ENCODE measurements around the gene HMBS.
"Not testable (repeated sequence)": the region's sequence is repeated elsewhere in the genome, so short reads cannot be mapped to it uniquely, and the experiment has no call there.

HMBS gene

GRCh38 chr11:119126675-119127268 lies 42.1 kb downstream of the HMBS start:
- no peaks in the 10 kb centered on the region for H3F3A ChIP-seq (ENCODE audit: insufficient read depth, low read length)
- TF ChIP-seq EZH2 (IDR thresholded peaks at IDR 0.05; ENCODE audit: borderline replicate concordance, low read length) = no peak
- TF ChIP-seq CTCF (IDR thresholded peaks at IDR 0.05; ENCODE audit: low read length) = no peak
- H3K36me3 ChIP-seq (ENCODE audit: insufficient read depth, low read length) = peaks cover 17% of the 10 kb centered on the region
- no peak overlapping the region for H3K4me2 ChIP-seq (ENCODE audit: low read length)
- peak overlapping the region; percentile 12 for H3K27ac ChIP-seq (ENCODE audit: low read depth, low read length, poor library complexity, severe bottlenecking)
- H3K9ac ChIP-seq (ENCODE audit: low read length) = no peak overlapping the region
- H2AFZ ChIP-seq (ENCODE audit: low read length) = no peak overlapping the region
- no peaks in the 10 kb centered on the region for H3K27me3 ChIP-seq (ENCODE audit: insufficient read depth, low read length)
- H4K20me1 ChIP-seq (ENCODE audit: insufficient read depth, low read length) = no peaks in the 10 kb centered on the region
- H3K79me2 ChIP-seq (ENCODE audit: insufficient read depth, low read length) = peaks cover 4% of the 10 kb centered on the region
- no peaks in the 10 kb centered on the region for H3K9me3 ChIP-seq (ENCODE audit: low read length)
- H3K4me1 ChIP-seq (ENCODE audit: insufficient read depth, low read length, severe bottlenecking) = peaks cover 13% of the 10 kb centered on the region
- no peak overlapping the region for H3K4me3 ChIP-seq (ENCODE audit: low read depth, low read length, poor library complexity, severe bottlenecking)
- H3K9me2 ChIP-seq (ENCODE audit: low read depth, low read length) = no peaks in the 10 kb centered on the region

- Histone ChIP-seq H3K4me3 (ENCODE audit: low read depth, low read length, poor library complexity, severe bottlenecking) (no peak overlapping the region), H3K27me3 (ENCODE audit: insufficient read depth, low read length) (no peaks in the 10 kb centered on the region), H3K79me2 (ENCODE audit: insufficient read depth, low read length) (no peaks in the 10 kb centered on the region), H2AFZ (ENCODE audit: low read length) (no peak overlapping the region), H3K4me1 (ENCODE audit: insufficient read depth, low read length, severe bottlenecking) (peaks cover 4% of the 10 kb centered on the region), H3K36me3 (ENCODE audit: insufficient read depth, low read length) (peaks cover 34% of the 10 kb centered on the region), H3K9me3 (ENCODE audit: low read length) (no peaks in the 10 kb centered on the region), H3K9ac (ENCODE audit: low read length) (no peak overlapping the region), H4K20me1 (ENCODE audit: insufficient read depth, low read length) (no peaks in the 10 kb centered on the region), H3K4me2 (ENCODE audit: low read length) (no peak overlapping the region), H3K27ac (ENCODE audit: low read depth, low read length, poor library complexity, severe bottlenecking) (no peak overlapping the region), H3K9me2 (ENCODE audit: low read depth, low read length) (no peaks in the 10 kb centered on the region), H3F3A (ENCODE audit: insufficient read depth, low read length) (no peaks in the 10 kb centered on the region)
- TF ChIP-seq EZH2 (IDR thresholded peaks at IDR 0.05; ENCODE audit: borderline replicate concordance, low read length) (no peak), CTCF (IDR thresholded peaks at IDR 0.05; ENCODE audit: low read length) (no peak)
Measured at GRCh38 chr11:119130662-119131061, 46.0 kb downstream of the HMBS start.

- TF ChIP-seq EZH2 (IDR thresholded peaks at IDR 0.05; ENCODE audit: borderline replicate concordance, low read length) (no peak), CTCF (IDR thresholded peaks at IDR 0.05; ENCODE audit: low read length) (peak; percentile 52; the same call in 1 of the 2 replicates)
- H3K27ac ChIP-seq (ENCODE audit: low read depth, low read length, poor library complexity, severe bottlenecking) = no peak overlapping the region
- no peak overlapping the region for H3K4me3 ChIP-seq (ENCODE audit: low read depth, low read length, poor library complexity, severe bottlenecking)
- H3K9ac ChIP-seq (ENCODE audit: low read length) = no peak overlapping the region
- no peaks in the 10 kb centered on the region for H3K9me2 ChIP-seq (ENCODE audit: low read depth, low read length)
- H3K79me2 ChIP-seq (ENCODE audit: insufficient read depth, low read length) = no peaks in the 10 kb centered on the region
- peaks cover 34% of the 10 kb centered on the region for H3K36me3 ChIP-seq (ENCODE audit: insufficient read depth, low read length)
- no peak overlapping the region for H3K4me2 ChIP-seq (ENCODE audit: low read length)
- no peaks in the 10 kb centered on the region for H3K4me1 ChIP-seq (ENCODE audit: insufficient read depth, low read length, severe bottlenecking)
- H2AFZ ChIP-seq (ENCODE audit: low read length) = no peak overlapping the region
- no peaks in the 10 kb centered on the region for H3F3A ChIP-seq (ENCODE audit: insufficient read depth, low read length)
- no peaks in the 10 kb centered on the region for H3K27me3 ChIP-seq (ENCODE audit: insufficient read depth, low read length)
- no peaks in the 10 kb centered on the region for H4K20me1 ChIP-seq (ENCODE audit: insufficient read depth, low read length)
- H3K9me3 ChIP-seq (ENCODE audit: low read length) = no peaks in the 10 kb centered on the region
Measured at GRCh38 chr11:119134389-119134978, 49.8 kb downstream of the HMBS start.

- H3K9me3 ChIP-seq (ENCODE audit: low read length); H3K4me3 ChIP-seq (ENCODE audit: low read depth, low read length, poor library complexity, severe bottlenecking); H3F3A ChIP-seq (ENCODE audit: insufficient read depth, low read length); H4K20me1 ChIP-seq (ENCODE audit: insufficient read depth, low read length); H3K36me3 ChIP-seq (ENCODE audit: insufficient read depth, low read length); H2AFZ ChIP-seq (ENCODE audit: low read length); H3K27ac ChIP-seq (ENCODE audit: low read depth, low read length, poor library complexity, severe bottlenecking); H3K4me2 ChIP-seq (ENCODE audit: low read length); H3K9ac ChIP-seq (ENCODE audit: low read length); H3K27me3 ChIP-seq (ENCODE audit: insufficient read depth, low read length); H3K9me2 ChIP-seq (ENCODE audit: low read depth, low read length); H3K4me1 ChIP-seq (ENCODE audit: insufficient read depth, low read length, severe bottlenecking); H3K79me2 ChIP-seq (ENCODE audit: insufficient read depth, low read length): not testable (repeated sequence)
Measured at GRCh38 chr11:119139276-119139675, 54.6 kb downstream of the HMBS start.
